Activated T-cell treated with anti-CD3 and anti-CD28 coated beads for 1 hour (primary cell): ENCODE measurements around the gene SYNGAP1.

Experiments
- DNase-seq: peaks from one replicate; pipeline ENCODE4 v3.0.0-alpha.2; 2020; ENCODE audit warnings: low read depth

SYNGAP1 gene

DNA sequence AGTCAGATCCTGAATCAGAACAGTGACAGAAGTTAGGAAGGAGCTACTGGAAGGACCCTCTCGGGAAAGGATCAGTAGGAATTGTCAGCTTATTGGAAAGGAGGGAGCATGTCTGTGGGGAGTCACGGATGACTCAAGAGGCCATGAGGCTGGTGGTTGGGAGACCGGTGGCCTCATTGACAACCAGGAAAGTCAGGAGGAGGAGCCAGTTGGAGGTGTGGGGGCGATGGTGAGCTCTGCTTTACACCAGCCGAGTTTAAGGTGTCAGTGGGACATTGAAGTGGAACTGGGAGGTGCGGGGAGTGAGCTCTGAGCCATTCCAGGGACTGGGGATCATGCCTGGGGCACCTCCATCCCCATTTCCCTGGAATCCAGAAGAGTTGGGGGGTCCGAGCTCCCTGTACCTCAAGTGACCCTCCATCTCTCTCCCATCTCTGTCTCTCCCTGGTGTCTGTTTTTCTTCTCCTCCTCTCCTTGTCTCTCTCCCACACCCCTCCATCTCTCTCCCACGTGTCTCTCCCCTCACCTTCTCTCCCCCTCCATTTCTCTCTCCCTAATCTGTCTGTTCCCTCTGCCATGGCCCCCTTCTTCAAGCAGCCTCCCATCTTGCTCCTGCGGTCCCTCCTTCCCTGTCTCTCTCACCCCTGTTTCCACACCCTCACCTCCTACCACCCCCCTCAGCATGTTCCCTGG lies 20.2 kb downstream of the SYNGAP1 start:
- no peak for DNase-seq

DNA sequence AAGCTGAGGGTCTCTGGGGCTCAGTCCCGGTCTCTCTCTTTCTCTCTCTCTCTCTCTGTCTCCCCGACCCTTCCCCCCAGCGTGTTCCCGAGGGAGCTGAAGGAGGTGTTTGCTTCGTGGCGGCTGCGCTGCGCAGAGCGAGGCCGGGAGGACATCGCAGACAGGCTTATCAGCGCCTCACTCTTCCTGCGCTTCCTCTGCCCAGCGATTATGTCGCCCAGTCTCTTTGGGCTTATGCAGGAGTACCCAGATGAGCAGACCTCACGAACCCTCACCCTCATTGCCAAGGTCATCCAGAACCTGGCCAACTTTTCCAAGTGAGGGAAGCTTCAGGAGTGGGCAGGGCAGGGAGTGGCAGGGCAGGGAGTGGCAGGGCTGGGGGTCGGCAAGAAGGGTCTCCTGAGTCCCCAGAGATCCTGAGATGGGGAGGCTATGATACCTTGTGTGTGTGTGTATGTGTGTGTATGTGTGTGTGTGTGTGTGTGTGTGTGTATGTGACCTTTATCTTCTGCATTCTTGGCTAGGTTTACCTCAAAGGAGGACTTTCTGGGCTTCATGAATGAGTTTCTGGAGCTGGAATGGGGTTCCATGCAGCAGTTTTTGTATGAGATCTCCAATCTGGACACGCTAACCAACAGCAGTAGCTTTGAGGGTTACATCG lies 20.9 kb downstream of the SYNGAP1 start:
- DNase-seq = no peak

DNA sequence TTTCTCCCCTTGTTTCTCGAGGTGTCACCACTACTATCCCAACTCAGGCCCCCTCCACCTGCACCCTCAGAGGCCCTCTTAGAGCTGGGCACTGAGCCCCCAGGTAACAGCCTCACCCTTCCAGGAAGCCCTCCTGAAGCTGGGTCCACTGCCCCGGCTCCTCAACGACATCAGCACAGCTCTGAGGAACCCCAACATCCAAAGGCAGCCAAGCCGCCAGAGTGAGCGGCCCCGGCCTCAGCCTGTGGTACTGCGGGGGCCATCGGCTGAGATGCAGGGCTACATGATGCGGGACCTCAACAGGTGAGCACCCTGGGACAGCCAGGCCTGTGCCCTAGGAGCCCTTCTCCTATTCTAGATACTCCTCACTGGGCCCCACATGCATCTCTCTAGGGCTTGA lies 21.6 kb downstream of the SYNGAP1 start:
- DNase-seq = no peak

DNA sequence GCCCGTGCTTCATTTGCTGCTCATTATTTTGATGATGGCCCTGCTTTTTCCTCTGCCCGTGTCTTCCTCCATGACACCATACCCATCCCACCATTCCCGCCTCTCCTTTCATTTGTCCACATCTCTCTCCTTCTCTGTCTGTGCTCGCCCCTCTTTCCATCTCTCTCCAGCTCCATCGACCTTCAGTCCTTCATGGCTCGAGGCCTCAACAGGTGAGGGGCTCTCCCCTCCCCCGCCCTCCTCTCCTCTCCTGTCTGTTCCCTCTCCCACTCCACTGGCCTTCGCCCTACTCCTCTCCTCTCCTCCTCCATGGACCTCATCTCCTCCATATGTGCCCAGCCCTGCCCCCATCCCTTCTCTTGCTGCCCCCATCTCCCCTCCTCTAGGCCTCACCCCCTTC lies 22.4 kb downstream of the SYNGAP1 start:
- no peak for DNase-seq

DNA sequence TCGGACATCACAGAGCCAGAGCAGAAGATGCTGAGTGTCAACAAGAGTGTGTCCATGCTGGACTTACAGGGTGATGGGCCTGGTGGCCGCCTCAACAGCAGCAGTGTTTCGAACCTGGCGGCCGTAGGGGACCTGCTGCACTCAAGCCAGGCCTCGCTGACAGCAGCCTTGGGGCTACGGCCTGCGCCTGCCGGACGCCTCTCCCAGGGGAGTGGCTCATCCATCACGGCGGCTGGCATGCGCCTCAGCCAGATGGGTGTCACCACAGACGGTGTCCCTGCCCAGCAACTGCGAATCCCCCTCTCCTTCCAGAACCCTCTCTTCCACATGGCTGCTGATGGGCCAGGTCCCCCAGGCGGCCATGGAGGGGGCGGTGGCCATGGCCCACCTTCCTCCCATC lies 23.2 kb downstream of the SYNGAP1 start:
- DNase-seq = no peak

DNA sequence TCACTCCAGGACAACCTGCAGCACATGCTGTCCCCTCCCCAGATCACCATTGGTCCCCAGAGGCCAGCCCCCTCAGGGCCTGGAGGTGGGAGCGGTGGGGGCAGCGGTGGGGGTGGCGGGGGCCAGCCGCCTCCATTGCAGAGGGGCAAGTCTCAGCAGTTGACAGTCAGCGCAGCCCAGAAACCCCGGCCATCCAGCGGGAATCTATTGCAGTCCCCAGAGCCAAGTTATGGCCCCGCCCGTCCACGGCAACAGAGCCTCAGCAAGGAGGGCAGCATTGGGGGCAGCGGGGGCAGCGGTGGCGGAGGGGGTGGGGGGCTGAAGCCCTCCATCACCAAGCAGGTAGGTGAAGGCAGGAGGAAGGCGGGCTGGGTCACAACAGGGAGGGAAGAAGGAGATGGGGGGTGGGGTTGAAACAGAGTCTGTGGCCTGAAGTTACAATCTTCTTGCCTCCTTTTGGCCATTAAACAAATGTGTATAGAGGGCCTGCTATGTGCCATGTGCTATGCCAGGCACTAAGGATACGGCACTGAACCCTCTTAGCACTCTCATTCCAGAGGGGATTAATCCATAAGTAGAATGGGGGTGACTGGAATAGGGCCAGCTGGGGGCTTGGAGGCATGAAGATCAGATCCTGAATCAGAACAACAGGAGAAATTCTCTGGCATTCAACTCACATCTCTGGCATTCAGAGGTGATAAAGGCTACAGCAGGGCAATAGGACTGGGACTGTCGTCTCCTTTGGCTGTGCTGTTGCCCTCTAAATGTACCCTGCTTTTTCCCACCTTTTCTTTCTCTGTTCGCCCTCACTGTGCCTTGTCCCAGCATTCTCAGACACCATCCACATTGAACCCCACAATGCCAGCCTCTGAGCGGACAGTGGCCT lies 24.0 kb downstream of the SYNGAP1 start:
- no peak for DNase-seq

DNA sequence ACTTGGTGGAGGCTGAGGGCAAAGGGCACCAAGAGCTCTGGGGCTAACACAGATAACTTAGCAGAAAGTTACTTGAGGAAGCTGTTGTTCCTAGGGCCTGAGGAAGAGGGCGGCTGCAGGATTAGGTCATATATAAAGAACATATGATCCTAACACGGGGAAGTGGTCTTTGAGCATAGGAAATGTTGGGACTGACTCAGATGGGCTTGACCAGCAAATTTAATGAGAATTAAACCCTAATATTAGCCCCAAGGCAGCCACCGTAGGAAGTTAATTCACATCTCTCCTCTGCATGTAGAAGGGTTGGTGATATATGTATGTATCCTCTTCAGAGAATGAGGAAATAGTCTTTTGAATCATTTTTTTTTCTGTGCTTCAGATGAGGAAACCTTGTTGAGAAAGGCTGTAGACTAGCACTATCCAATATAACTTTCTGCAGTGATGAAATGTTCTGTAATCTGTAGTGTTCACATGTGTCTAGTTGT lies 25.3 kb downstream of the SYNGAP1 start:
- no peak for DNase-seq

DNA sequence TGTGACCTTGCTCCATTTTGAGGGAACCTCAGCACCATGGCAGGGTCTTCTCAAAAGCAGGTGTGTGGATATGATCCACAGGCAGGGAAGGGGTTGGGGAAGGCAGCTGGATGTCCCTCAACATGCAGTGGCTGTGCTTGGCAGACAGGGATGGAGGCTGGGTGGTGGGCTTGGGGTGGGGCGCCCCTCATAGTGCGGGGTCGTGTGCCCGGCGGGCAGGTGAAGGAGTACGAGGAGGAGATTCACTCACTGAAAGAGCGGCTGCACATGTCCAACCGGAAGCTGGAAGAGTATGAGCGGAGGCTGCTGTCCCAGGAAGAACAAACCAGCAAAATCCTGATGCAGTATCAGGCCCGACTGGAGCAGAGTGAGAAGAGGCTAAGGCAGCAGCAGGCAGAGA lies 26.5 kb downstream of the SYNGAP1 start:
- DNase-seq = no peak

DNA sequence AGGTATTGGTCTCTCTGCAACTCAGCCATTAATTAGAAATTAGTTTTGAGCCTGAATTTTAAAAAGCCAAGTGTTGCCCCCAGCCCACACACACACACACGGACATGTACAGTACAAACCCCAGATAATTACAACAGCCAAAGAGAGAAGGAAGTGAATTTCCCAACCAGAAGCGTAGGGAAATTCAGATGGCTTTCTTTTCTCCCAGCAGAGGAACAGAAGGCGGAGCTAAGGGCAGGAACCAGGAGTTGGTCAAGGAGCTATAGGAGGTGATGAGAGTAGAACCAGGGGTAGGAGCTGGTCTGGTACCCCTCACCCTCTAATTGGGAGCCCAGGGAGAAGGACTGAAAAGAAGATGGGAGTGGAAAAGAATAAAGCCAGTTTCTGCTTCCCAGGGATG lies 30.6 kb downstream of the SYNGAP1 start:
- no peak for DNase-seq

DNA sequence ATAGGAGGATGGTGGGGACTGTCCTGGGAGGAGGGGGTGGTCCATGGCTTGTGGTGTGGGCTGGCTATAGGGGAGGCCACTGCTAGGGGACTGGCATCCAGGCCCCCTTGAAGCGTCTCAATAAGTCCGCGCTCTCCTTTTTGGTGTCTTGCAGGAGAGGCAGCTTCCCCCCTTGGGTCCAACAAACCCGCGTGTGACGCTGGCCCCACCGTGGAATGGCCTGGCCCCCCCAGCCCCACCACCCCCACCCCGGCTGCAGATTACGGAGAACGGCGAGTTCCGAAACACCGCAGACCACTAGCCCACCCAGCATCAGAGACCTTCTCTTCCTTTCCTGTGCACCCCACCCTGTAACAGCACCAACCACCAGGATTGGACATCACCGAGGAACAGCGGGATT lies 31.7 kb downstream of the SYNGAP1 start:
- DNase-seq = no peak

DNA sequence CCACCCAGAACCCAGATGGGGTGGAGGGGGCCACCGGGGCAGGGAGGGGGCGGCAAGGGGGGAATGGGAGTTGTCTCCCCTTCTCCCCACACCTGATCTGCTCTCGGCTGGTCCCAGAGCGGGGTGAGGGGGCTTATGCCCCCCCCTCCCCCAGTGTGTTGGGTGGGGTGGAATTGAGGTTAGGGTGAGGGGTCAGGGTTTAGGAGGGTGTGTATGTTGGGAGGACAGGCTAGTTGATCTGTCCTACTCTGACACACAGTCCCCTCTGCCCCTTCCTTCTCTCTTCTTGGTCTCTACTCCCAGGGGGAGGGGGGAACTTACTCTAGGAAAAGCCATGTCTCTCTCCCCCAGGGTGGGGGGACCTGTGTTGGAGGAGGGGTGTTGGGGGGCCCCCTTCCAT lies 32.6 kb downstream of the SYNGAP1 start:
- no peak for DNase-seq

DNA sequence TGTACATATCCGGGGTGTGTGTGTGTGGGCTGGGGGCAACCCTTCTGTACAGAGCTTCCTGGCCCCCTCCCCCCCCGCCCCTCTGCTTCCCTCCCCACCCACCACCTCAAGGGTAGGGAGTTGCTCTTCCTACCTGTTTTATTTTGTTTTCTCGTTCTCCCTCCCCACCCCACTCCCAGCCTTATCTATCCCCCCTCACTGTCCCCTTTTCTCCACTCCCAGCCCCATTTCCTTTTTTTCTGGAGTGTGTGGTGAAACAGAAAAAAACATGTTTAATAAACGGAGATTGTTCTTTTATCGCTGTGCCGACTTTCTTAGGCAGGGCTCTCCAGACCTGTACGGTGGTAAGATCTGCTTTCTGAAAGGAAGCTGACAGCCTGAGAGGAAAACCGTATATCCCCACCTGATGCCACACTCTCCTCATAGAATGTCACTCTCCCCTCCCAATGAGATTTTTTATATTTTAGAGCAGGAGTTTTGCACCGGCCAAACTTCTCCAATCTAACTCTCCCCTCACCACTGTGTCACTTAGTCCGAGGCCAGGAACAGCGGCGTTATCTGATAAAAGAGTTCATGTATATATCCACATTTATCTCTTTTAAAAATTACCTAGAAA lies 33.6 kb downstream of the SYNGAP1 start:
- no peak for DNase-seq

DNA sequence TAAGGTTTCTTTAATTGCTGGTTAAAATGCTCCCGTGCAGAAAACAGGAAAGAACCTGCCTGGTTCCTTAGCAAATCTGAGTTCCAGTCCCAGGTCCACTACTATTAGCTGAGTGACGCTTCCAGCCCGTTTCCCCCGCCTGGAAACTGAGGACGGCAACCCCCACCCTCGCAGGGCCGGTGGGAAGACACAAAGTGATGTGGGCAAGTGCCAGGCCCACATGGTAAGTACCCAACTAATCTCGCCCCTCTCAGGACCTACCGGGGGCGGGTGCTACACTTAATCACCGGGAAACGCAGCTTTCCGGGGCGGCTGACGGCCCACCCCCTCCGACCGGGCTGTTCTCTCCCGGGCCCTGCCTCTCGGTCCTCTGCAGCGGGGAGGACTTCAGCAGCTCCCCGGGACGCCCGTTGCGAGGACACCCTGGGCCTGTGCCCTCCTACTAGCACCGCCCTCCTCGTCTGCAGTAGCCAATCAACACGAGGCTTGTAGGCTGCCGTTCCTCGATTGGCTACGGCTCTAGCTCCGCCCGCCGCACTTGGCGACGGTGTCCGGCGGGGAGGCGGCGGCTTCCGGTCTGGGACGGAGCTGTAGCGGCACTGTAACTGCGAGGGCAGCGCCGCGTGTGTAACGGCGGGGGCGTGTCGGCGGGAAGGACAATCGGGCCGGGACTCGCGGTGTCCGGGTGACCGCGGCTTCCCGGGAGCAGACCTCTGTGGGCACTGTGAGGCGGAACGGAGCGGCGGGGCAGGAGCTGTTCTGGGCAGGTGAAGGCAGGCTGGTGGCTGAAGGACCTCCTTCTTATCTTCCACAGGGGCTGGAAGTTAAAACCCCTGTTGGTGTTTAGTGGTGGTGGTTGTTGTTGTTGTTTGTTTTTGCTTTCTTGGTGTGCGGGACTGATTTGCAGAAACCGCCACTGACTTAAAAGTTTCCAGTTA lies 34.4 kb downstream of the SYNGAP1 start, which contains the start of gene ZBTB9:
Gene ZBTB9, plus strand, starts transcription at position 568 of the 938 bp plus-strand sequence. CDS start 525 bp downstream, outside the sequence.
- peak; percentile 84 for DNase-seq

DNA sequence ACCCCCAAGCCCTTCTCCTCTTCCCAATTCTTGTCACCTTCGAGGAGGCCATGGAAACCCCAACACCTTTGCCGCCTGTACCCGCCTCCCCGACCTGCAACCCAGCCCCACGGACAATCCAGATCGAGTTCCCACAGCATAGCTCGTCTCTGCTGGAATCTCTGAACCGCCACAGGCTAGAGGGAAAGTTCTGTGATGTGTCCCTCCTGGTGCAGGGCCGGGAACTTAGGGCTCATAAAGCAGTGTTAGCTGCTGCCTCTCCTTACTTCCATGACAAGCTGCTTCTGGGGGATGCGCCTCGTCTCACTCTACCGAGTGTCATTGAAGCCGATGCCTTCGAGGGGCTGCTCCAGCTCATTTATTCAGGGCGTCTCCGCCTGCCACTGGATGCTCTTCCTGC lies 35.2 kb downstream of the SYNGAP1 start:
- DNase-seq = no peak

DNA sequence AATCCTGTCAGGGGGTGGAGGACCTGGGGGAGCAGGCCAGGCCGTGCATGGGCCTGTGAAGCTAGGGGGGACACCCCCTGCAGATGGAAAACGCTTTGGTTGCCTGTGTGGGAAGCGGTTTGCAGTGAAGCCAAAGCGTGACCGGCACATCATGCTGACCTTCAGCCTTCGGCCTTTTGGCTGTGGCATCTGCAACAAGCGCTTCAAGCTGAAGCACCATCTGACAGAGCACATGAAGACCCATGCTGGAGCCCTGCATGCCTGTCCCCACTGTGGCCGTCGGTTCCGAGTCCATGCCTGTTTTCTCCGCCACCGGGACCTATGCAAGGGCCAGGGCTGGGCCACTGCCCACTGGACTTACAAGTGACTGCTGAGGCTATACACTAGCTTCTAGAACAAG lies 36.3 kb downstream of the SYNGAP1 start:
- no peak for DNase-seq

DNA sequence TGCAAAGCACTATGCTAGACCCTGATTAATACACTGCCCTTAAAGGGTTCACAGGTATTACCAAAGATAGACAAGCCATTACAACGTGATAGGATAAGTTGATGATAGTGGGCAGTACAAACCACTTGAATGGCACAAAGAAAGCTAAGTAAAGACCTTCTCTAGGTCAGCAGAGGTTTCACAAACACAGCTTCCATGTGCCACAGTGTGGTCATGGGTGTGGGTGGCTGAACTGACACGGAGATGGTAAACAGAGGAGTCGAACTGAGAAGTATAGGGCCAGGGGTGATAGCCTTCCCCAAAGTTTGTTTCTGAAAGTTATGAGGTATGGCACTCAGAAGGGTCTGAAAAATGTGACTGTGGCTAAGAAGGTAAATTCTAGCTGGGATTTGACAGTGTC lies 38.8 kb downstream of the SYNGAP1 start:
- DNase-seq = no peak

DNA sequence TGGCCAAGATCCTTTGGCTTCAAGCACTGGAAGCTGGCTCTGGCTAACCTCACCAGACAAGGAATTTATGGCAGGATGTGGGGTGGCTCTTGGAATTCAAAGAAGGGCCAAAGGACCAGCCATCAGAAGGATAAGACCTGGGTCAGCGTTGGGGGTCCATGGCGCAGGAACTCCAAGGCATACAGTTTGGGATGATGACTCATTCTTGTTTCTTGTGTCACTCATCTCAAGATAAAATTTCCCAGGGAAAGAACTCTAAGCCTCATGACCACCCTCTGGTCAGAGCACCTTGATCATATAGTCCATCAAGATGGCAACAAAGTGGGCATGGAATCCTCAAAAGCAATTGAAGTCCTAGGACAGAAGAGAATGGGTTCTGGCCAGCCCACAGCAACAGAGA lies 39.4 kb downstream of the SYNGAP1 start:
- DNase-seq = no peak

DNA sequence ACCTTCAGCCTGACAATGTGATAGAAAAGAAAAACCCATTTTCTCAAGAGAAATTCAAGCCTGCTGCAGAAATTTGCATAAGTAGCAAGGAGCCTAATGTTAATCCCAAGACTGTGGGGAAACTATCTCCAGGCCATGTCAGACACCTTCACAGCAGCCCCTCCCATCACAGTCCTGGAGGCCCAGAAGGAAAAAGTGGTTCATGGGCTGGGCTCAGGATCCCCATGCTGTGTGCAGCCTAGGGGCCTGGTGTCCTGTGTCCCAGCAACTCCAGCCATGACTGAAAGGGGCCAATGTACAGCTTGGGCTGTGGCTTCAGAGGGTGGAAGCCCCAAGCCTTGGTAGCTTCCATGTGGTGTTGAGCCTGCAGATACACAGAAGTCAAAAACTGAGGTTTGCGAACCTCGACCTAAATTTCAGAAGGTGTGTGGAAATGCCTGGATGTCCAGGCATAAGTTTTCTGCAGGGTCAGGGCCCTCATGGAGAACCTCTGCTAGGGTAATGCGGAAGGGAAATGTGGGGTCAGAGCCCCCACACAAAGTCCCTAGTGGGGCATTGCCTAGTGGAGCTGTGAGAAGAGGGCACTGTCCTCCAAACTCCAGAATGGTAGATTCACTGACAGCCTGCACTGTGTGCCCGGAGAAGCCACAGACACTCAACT lies 46.3 kb downstream of the SYNGAP1 start:
- no peak for DNase-seq

DNA sequence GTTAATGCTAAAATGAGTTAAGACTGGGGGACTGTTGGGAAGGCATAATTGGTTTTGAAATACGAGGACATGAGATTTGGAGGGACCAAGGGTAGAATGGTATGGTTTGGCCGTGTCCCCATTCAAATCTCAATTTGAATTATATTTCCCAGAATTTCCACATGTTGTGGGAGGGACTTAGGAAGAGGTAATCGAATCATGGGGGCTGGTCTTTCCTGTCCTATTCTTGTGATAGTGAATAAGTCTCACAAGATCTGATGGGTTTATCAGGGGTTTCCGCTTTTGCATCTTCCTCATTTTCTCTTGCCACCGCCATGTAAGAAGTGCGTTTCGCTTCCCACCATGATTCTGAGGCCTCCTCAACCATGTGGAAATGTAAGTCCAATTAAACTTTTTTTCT lies 47.2 kb downstream of the SYNGAP1 start:
- no peak for DNase-seq

DNA sequence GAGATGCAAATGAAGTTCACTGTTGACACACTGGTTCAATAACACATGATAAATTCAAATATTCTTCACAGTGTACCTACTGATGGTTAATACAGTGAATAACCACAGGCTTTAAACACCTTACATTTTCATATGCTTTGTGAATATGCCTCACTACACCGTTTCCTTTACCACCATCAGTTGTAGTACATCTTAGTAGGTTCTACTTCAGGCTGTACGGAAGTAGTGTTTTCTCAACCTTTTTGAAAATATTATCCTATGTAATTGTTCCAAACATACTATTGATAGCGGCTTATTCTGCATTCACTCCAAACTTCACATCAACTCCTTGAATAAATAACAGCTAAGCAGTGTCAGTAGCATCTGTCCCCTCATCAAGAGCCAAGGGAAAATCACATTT lies 49.8 kb downstream of the SYNGAP1 start:
- DNase-seq = no peak

DNA sequence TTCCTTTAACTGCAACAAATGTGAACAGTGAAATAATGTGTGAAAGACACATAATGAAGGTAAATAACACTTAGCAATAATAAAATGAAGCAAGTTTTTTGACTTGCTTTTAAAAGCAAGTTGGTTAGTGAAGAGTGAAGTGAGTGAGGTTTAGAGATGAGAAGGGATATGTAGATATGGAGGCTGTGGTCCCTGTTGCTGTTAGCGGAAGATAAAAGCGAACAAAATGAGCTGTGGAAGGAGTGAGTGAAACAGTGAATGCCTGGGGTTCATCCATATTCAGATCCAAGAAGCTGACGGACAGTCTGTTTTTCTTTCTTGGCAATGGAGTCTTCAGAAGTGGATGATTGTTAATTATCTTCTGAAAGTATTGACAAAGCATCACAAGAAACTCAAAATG lies 58.0 kb downstream of the SYNGAP1 start:
- DNase-seq = no peak
